ENCODE measurements around the gene RETN.

The RETN gene

GRCh38 chr19:7657131-7657751, 11.6 kb upstream of the RETN start:
- no peak for DNase-seq (ENCODE audit: low read depth in 2 of 2)

DNA sequence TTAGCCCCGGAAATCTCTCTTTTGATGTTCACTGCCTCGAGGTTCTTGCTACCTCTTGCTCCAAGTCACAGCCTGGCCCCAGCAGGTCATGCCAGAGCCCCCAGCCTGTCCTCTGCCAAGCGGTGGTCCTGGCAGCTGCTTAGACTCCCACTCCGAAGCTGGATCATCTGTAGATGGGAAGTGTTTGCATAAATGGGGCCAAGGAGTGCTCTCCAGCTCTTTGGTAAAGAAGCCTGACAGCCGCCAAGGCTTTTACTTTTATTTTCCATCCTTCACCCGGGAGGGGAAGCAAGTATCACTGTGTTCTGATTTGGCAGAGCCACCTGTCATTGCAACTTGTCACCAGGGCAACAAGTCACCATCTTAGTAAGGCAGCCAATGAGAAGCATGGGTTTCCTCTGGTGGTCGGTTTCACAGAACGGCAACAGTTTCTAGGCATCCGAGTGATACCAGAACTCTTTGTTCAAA, 10.6 kb upstream of the RETN start:
- DNase-seq (ENCODE audit: low read depth in 2 of 2): no peak

DNA sequence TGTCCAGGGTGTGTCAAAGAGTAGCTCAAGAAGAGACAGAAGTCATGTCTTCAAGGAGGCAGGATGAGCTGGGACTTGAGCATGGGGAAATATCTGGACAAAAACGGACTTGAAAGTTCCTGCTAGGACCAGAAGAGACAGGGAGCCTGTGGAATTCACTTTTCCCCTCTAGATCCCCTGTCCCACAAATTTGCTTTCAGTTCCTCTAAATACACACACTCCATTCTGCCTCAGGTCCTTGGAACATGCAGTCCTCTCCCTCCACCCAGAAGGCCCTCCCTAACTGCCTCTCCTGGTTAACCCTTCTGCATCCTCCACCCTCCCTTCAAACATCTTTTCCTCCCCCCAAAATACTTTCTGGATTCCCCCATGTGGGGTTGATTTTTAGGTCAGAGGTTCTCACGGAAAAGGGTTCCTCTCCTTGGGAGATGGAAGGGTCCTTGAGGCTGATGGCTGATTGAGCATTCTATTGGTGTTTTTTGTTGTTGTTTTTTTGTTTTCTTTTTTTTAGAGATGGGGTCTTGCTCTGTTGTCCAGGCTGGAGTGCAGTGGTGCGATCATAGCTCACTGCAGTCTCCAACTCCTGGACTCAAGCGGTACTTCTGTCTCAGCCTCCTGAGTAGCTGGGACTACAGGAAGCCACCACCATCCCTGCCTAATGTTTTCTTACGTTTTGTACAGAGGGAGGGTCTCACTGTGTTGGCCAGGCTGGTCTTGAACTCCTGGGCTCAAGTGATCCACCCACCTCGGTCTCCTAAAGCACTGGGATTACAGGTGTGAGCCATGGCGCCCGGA, 6.9 kb upstream of the RETN start:
- DNase-seq (ENCODE audit: low read depth in 2 of 2): no peak

DNA sequence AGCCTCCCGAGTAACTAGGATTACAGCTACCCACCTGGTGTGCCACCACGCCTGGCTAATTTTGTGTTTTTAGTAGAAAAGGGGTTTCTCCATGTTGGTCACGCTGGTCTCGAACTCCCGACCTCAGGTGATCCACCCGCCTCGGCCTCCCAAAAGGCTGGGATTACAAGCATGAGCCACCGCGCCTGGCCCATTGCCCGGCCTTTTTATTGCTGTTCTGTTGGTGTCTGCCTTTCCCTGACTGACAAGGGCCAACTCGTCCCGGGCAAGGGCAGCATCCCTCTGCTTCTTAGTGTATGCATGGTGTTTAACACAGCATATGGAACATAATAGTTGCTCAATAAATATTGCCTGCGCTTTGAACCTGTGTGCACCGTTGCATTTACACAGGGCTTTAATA, 6.2 kb upstream of the RETN start:
- DNase-seq (ENCODE audit: low read depth in 2 of 2): no peak

GRCh38 chr19:7663706-7664105, 5.1 kb upstream of the RETN start:
- DNase-seq (ENCODE audit: low read depth in 2 of 2): no peak

GRCh38 chr19:7665076-7665475, 3.8 kb upstream of the RETN start:
- DNase-seq (ENCODE audit: low read depth in 2 of 2): no peak

GRCh38 chr19:7669641-7670040, 792 bp downstream of the RETN start:
- no peak for DNase-seq (ENCODE audit: low read depth in 2 of 2)

DNA sequence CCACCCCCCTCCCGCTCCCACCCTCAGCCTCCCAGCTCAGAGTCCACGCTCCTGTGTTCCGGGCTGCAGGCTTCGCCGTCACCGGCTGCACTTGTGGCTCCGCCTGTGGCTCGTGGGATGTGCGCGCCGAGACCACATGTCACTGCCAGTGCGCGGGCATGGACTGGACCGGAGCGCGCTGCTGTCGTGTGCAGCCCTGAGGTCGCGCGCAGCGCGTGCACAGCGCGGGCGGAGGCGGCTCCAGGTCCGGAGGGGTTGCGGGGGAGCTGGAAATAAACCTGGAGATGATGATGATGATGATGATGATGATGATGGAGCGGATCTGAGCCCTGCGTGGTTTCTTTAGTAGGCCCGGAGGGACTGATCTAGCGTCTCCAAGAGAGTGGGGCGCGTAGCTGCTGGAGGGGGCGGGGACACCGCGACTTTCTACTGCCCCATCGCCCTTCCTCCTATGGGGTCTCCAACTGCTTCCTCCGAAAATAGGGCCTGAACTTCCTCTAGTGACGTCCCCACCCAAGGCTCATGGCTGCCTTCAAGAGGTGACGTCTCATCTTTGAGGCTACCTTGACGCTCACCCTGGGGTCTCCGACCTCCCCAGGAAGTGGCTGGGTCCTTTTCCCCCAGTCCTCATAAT, 1.4 kb downstream of the RETN start:
- DNase-seq (ENCODE audit: low read depth in 2 of 2): no peak

GRCh38 chr19:7670790-7671189, 1.9 kb downstream of the RETN start:
- DNase-seq (ENCODE audit: low read depth in 2 of 2): no peak

DNA sequence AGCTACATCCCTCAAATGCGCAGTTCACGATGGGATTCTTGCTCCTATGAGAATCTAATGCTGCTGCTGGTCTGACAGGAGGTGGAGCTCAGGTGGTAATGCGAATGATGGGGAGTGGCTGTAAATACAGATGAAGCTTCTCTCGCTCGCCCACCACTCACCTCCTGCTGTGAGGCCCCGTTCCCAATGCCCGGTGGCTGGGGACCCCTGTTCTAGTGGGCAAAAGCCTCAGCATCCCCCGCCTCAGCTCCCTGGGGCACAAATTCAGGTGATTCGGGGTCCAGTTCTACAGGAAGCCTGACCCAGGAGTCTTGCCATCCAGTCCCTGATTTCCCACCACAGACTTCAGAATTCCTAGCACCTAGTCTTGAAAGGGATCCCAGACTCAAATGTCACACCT, 3.7 kb downstream of the RETN start:
- DNase-seq (ENCODE audit: low read depth in 2 of 2): no peak

- no peak for DNase-seq (ENCODE audit: low read depth in 2 of 2)
Observed at GRCh38 chr19:7674010-7675005, 5.5 kb downstream of the RETN start.

GRCh38 chr19:7676376-7676775, 7.5 kb downstream of the RETN start:
- no peak for DNase-seq (ENCODE audit: low read depth in 2 of 2)

GRCh38 chr19:7676854-7677253, 8.0 kb downstream of the RETN start, which contains the start of gene MCEMP1:
MCEMP1 (plus strand) TSS chr19:7677090; CDS start chr19:7677121, 31 bp downstream.
- no peak for DNase-seq (ENCODE audit: low read depth in 2 of 2)

DNA sequence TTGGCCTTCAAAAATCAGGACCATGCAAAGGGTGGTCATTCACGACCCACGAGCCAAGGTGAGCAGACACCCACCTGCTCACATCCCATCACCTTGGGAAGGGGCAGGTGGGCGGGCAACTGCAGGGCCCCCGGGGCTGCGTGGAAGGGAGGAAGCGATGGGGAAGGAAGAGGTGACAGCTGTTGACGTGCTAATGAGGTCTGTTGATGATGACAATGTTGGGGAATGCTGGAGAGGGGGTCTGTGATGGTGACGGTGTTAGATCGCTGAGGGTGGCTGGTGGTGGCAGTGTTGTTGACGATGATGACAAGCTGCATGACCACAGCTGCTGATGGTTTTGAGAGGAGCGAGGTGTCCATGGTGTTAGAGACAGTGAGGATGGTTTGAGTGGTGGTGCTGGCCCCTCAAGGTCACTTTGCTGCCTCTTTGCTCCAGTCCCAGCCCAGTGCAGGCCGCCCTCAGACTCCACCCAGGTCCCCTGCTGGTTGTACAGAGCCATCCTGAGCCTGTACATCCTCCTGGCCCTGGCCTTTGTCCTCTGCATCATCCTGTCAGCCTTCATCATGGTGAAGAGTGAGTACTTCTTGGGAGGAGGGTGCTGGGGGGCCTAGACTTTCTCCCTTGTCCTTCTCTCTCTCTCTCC, 8.9 kb downstream of the RETN start:
- DNase-seq (ENCODE audit: low read depth in 2 of 2): no peak

DNA sequence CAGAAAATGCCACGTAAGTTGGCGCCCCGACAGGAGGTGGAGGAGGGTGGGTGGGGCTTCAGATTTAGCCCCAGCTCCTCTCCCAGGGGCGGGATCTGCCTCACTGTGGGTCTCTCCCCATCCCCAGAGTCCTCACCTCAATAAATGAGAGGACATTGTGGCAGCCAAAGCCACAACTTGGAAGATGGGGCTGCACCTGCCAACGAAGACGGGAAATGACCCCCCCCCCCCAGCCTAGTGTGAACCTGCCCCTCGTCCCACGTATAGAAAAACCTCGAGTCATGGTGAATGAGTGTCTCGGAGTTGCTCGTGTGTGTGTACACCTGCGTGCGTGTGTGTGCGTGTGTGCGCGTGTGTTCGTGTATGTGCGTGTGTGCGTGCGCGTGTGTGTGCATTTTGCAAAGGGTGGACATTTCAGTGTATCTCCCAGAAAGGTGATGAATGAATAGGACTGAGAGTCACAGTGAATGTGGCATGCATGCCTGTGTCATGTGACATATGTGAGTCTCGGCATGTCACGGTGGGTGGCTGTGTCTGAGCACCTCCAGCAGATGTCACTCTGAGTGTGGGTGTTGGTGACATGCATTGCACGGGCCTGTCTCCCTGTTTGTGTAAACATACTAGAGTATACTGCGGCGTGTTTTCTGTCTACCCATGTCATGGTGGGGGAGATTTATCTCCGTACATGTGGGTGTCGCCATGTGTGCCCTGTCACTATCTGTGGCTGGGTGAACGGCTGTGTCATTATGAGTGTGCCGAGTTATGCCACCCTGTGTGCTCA, 10.3 kb downstream of the RETN start:
- peak; percentile 46 to 63 for DNase-seq (ENCODE audit: low read depth in 2 of 2)

DNA sequence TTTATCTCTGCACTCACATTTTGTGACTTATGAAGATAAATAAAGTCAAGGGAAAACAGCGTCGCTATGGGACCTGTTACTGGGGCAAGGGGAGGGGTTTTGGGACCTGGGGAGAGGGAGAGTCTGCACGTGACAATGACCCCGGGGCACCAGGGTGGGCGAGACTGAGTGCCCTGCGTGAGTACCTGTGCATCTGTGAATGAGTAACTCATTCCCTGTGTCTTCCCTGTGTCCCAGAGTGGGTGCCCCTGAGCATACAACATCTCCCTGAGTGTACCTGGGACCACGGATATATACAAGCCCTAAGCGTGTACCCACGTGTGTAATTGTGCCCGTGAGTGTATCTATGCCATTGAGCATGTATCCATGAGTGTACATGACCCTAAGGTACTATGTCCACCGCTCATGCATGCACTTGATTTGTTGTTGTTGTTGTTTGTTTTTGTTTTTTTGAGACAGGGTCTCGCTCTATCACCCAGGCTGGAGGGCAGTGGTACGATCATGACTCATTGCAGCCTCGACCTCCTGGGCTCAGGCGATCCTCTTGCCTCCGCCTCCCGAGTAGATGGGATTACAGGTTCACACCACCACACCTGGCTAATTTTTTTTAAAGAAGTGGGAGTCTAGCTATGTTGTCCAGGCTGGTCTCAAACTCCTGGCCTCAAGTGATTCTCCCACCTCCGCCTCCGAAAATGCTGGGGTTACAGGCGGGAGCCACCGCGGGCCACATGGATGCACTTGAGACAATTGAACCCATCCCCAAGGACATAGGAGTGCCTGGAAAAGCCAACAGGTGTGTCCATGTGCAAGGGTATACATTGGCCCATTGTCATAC, 11.1 kb downstream of the RETN start:
- DNase-seq (ENCODE audit: low read depth in 2 of 2): no peak

DNA sequence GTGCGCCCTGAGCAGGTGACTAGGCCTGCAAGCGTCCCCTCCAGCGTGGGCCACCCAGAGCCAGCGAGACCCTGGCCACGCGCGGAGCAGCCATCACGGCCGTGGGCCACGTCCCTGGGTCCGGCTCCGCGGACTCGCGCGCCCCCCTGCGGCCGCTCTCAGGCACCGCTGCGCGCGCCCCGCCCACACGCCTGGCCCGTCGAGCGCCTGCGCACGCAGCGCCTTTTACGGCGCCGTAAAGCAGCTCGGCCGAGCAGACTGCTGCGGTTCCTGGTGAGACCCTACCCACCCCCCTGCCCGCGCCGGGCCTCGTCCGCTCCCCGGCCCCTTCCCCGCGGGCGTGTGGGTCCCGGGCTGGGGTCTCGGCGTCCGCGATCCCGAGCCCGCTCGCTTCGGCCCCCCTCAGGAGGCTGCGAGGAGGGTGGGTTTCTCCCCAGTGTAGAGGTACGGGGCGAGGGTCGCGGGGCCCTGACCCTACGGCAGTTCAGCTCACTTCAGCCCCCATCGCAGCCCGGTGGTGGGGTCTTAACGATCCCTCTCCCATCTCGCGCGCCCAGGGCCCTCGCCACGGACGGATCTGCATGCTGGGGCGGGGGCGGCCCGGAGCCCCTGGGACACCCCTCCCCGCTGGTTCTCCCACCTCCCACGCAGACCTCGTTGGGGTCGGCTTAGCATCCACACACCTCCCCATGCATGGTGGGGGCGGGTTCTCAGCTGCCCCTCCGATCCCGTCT, 11.9 kb downstream of the RETN start, which contains the start of gene TRAPPC5:
TSS of gene TRAPPC5 (plus strand) at position 228 of the 734 bp plus-strand sequence. CDS start 1,421 bp downstream, outside the sequence.
- peak; percentile 58 to 83 for DNase-seq (ENCODE audit: low read depth in 2 of 2)

Data from stimulated activated CD8-positive, alpha-beta memory T cell treated with anti-CD3 and anti-CD28 coated beads, Interleukin-7, amount 100 ng/mL, for 4 hours (primary cell).